NCI-H128 (cell line): ENCODE data around the gene CTBP2.
"Not testable (repeated sequence)": the region's sequence is repeated elsewhere in the genome, so short reads cannot be mapped to it uniquely, and the experiment has no call there.

Source experiments
- DNase-seq: peaks from one replicate; lab custom pipeline; 2025; ENCODE audit not compliant: unreplicated experiment; lab: John Stamatoyannopoulos, UW

Gene CTBP2

GRCh38 chr10:125158601-125159485 is 1.5 kb downstream of the CTBP2 start:
- DNase-seq, result no peak

GRCh38 chr10:125158275-125158600 is 2.1 kb downstream of the CTBP2 start:
- no peak for DNase-seq

- no peak for DNase-seq
These were observed 2.9 kb downstream of the CTBP2 start for GRCh38 chr10:125157505-125157904.

- DNase-seq, result no peak
These were observed 3.5 kb downstream of the CTBP2 start for GRCh38 chr10:125156739-125157480.

- DNase-seq, result no peak
These were observed 4.2 kb downstream of the CTBP2 start for GRCh38 chr10:125156196-125156595.

- no peak for DNase-seq
These were observed 5.3 kb downstream of the CTBP2 start for GRCh38 chr10:125155101-125155500.

- DNase-seq, result no peak
These were observed 5.8 kb downstream of the CTBP2 start for GRCh38 chr10:125154529-125154928.

GRCh38 chr10:125153703-125154490 is 6.5 kb downstream of the CTBP2 start:
- DNase-seq, result no peak

- no peak for DNase-seq
These were observed 7.7 kb downstream of the CTBP2 start for GRCh38 chr10:125152450-125153368.

- DNase-seq, result no peak
These were observed 8.6 kb downstream of the CTBP2 start for GRCh38 chr10:125151553-125152449.

GRCh38 chr10:125151170-125151552 is 9.2 kb downstream of the CTBP2 start:
- DNase-seq, result no peak

GRCh38 chr10:125150376-125151083 is 9.8 kb downstream of the CTBP2 start:
- DNase-seq, result not testable (repeated sequence)

GRCh38 chr10:125149680-125150047 is 10.7 kb downstream of the CTBP2 start:
- DNase-seq, result no peak

GRCh38 chr10:125149036-125149679 is 11.2 kb downstream of the CTBP2 start:
- peak; percentile 41 for DNase-seq

GRCh38 chr10:125148528-125148927 is 11.8 kb downstream of the CTBP2 start:
- no peak for DNase-seq

- no peak for DNase-seq
These were observed 12.4 kb downstream of the CTBP2 start for GRCh38 chr10:125147971-125148439.

GRCh38 chr10:125146791-125147579 is 13.4 kb downstream of the CTBP2 start:
- no peak for DNase-seq

- DNase-seq, result no peak
These were observed 14.7 kb downstream of the CTBP2 start for GRCh38 chr10:125145636-125146035.
